ENCODE results near the gene OBP2A.

DNA sequence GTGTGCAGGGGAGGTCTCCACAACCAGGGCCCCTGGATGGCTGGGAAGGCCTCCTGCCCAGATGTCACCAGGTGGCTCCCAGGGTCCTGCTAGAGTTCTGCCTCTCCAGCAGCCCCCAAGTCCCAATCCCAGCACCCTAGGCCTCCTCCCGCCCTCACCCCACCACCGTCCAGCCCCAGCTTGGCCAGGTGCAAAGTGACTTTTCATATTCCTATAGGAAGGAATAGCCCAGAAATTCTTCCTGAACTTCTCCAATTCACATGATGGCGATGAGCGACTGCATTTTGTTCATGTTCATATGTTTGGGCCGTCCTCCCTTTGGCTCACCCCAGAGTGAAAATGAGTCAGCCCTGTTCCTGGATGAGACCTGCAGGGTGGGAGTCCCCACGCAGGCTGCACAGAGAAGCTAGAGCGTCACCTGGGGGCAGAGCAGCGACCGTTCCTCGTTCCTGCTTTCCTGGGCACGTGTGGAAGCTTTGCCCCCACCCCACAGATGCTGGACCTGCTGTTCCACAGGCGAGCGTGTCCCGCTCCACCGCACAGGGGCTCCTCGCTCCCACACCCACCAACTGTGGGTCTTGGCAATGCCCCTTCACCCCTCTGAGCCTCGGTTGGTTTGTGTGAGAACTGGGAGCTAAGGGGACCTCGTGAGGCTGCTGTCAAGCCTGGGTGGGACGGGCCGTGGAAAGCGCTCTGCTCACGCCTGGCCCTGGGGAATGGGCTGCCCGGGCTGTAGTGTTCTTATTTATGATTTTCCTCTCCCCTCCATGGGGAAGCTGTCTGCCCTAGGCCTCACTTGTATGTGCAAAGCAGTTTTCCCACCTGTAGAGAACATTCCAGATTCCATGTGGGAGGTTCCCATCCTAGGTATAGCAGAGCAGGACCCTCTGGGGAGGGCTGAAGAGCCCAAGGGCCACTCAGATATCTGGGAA lies 38.6 kb upstream of the OBP2A start:
- TF ChIP-seq, protein P1, sequence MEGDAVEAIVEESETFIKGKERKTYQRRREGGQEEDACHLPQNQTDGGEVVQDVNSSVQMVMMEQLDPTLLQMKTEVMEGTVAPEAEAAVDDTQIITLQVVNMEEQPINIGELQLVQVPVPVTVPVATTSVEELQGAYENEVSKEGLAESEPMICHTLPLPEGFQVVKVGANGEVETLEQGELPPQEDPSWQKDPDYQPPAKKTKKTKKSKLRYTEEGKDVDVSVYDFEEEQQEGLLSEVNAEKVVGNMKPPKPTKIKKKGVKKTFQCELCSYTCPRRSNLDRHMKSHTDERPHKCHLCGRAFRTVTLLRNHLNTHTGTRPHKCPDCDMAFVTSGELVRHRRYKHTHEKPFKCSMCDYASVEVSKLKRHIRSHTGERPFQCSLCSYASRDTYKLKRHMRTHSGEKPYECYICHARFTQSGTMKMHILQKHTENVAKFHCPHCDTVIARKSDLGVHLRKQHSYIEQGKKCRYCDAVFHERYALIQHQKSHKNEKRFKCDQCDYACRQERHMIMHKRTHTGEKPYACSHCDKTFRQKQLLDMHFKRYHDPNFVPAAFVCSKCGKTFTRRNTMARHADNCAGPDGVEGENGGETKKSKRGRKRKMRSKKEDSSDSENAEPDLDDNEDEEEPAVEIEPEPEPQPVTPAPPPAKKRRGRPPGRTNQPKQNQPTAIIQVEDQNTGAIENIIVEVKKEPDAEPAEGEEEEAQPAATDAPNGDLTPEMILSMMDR (IDR thresholded peaks at IDR 0.05; ENCODE audit: low read depth, low read length): no peak
- no peak for TF ChIP-seq EZH2phosphoT487 (IDR thresholded peaks at IDR 0.05; ENCODE audit: low read depth)

All from OCI-LY3 (cell line).